Measurements from ENCODE around the gene ASMT.
A peak's percentile ranks its signal among the peaks of the same experiment; 100 is the strongest.
"Not testable (repeated sequence)": the region's sequence is repeated elsewhere in the genome, so short reads cannot be mapped to it uniquely, and the experiment has no call there.

The ASMT gene

DNA sequence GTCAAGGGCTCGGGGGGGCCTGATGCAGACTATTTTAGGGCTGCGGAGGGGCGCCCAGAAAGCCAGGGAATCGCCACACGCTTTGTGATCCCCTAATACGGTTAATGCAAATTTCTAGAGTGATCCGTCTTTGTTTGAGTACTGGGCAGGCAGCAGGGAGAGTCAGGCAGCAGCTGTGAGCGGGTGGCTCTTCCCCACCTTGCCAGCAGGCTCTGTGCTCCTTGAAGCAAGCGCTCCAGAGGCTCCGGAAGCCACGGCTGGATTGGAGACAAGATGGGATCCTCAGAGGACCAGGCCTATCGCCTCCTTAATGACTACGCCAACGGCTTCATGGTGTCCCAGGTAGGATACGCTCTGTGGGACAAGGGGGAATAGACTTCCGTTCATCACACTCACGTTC, at the start of gene ASMT:
Gene ASMT (plus strand): TSS at position 133 of the 400 bp plus-strand sequence. CDS start 141 bp downstream, at position 274.
- DNase-seq: no peak

GRCh38 chrX:1574181-1574580, 40.7 kb upstream of the ASMT start:
- DNase-seq: not testable (repeated sequence)

DNA sequence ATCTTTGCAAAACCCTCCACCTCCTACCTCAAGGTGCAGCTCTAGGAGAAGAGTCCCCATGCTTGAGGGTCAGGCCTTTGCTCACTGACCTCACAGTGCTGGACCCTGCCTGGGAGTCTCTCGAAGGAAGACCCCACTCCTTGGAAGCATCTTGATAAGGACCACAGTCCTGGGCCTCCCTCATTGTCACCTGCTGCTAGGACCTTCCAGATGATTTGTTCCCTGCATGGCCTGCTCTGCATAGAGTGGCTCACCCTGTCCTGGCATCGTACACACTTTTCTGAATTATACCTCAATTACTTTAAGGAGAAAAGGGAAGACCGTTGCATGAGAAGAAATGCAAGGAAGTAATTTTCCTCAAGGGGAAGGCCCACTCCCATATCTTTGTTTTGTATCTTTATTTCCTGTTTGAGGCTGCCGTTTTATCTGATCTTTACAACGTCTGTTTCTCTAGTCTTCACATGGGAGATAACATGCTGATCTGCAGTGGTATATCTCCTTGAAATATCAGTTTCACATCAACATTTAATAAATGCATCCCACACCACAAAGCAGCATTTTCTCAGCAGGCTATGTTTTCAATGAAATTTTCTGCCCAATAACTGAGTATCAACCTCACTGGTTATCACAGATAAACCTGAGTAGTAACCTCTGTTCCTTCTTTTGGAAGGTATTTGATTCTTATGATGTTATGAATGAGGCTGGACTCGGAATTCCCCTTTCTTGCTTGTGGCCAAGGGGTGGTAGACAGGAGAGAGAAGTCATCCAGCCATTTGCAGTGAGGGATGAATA, 38.5 kb upstream of the ASMT start:
- DNase-seq: no peak

- DNase-seq: no peak
Observed at GRCh38 chrX:1577845-1578244, 37.0 kb upstream of the ASMT start.

DNA sequence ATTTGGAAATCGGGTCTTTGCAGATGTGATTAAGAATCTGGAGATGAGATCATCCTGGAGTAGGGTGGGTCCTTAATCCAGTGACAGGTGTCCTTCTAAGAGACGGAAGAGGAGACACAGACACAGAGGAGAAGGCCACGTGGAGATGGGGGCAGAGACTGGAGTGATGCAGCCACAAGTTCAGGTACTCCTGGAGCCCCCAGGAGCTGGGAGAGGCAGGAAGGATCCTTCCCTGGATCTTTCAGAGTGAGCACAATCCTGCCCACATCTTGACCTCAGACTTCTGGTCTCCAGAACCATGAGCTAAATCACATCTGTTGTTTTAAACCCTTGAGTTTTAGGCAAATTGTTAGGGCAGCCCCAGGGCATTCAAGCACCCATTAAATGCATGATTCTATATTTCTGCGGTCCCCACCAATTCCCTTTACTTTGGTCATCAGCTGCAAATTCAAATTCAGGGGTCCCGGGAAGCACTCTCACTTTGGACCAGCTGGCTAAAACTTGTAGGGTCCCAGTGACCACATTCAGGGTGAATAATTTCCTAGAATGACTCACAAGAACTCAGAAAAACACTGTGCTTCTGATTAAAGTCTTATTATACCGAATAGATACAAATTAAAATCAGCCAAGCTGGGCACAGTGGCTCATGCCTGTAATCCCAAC, 36.2 kb upstream of the ASMT start:
- DNase-seq: no peak

- peak; percentile 79 for DNase-seq
Observed at GRCh38 chrX:1581132-1581531, 33.7 kb upstream of the ASMT start.

DNA sequence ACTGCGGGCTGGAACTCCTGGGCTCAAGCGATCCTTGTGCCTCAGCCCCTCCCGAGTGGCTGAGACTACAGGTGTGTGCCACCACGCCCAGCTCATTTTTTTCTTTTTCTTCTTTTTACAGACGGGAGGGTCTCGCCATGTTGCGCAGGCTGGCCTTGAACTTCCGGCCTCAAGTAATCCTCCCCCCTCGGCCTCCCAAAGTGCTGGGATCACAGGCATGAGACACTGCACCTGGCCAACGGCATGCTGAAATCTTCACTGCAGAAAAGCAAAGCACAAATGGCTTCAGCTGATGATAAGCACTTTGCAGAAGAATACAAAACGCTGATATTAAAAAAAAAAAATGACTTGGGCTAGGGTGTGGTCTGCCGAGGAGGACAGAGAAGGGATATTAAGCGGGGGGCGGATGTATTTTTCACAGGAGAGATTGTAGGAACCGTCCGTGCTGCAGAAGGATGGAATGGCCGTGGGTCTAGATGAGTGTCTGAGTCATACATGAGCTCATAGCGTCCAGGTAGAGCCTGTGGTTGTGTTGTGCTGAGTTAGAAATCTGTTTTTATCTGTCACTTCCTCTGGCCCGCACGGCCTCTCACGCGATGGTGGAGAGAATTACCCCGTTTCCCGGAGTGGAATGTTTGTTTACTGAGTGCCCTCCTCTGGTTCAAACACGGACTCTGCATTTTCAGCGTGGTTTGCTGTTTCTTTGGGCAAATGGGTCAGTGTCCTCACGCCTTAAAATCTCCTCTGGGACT, 32.0 kb upstream of the ASMT start:
- no peak for DNase-seq

- DNase-seq: no peak
Observed at GRCh38 chrX:1584237-1585011, 30.4 kb upstream of the ASMT start.

DNA sequence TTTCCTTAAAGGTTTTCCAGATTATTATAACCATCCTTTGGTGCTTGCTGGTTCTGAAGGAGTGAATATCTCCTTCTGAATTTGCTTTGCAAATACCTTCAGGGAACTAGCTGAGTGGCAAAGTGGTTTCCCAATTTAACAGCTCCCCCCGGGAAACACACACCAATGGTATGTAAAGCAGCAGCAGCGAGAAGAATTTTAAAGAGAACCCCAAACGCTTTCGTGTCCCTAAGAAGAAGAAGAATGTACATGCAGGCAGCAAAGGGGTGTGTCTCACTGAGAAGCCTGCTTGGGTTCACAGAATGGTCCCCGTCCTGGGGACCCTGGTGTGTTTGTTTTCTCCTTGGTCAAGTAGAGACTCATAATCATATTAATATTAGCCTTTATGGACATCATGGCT, 27.7 kb upstream of the ASMT start:
- DNase-seq: no peak

DNA sequence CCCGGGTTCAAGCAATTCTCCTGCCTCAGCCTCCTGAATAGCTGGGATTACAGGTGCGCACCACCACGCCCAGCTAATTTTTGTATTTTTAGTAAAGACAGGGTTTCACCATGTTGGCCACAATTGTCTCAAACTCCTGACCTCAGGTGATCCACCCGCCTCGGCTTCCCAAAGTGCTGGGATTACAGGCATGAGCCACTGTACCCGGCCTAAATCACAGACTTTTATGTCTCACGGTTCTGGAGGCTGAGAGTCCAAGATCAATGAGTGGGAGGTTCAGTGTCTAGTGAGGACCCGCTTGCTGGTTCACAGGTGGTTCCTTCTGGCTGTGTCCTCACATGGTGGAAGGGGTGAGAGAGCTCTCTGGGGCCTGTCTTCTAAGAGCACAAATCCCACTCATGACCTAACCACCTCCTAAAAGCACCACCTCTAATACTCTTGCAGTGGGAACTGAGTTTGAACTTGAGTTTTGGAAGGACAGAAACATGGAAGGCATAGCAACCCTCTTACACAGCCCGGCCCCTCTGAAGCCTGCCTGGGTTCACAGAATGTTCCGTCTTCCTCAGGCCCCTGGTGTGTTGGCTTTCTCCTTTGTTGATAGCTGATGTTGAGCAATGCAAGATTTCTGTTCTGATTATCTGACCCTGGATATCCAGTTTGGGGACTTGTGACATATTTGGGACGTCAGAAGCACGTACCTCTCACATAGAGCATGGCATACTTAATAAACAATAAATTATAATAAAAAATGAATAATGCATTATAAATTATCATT, 25.3 kb upstream of the ASMT start:
- DNase-seq: no peak

DNA sequence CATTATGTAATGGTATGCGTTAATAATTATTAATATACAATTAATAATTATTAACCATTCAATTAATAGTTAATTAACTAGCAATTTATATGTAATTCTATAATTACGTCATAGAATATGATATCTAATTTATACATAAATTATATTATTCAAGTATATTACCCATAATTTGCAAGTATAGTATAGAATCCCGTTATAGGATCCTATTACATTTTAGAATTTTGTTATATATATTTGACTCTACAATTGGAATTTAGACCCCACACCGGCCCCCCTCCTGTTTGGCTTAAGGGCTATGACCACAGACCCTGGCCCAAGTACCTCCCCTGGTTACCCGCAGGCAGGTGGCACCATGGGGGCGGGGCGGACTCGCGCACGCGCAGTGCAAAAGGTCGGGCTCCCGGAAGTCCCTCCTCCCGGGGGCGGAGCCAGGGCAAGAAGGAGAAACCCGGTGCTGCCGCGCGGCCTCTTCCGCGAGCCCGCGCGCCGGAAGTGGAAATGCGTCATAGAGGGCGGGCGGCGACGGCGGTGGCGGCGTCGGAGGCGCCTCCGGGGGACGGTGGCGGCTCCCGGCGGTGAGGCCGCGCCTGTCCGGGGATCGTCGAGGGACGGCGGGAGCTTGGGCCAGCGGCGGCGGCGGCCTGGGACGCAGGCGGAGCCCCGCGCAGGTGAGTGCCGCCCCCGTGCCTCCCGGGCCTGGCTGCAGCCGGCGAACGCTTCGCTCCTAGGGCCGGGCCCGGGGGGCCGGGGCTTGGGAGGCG, 23.6 kb upstream of the ASMT start, which contains the start of gene AKAP17A:
Gene AKAP17A (plus strand): TSS at position 503 of the 761 bp plus-strand sequence. CDS start 1,859 bp downstream, outside the sequence.
- DNase-seq: peak; percentile 86

DNA sequence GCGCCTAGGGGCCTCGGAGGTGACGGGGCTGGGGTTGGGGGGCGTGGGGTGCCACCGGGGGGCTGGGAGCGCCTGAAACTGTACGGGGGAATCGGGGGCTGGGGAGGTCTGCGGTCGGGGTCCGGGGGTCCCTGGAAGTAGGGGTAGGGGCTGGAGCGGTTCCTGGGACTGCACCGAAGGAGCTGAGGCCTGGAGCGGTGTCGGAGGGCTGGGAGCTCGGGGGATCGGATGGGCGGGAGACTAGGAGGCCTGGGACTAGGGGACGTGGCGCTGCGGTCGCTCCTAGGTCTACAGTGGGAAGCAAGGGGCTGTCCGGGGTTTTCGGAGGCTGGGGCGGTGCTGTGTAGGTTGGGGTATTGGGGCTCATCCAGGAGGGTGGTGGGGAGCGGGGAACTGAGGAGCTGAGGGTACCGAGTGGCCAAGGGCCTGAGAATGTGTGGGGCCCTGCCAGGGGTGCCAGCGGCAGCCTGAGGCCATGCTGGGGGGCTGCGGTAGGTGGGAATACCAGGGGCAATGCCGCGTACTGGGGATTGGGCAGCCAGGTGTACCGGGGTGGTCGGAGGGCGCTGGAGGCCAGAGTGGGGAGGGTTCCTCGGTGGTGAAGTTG, 22.9 kb upstream of the ASMT start:
- no peak for DNase-seq

- no peak for DNase-seq
Observed at GRCh38 chrX:1592470-1593142, 22.3 kb upstream of the ASMT start.

GRCh38 chrX:1593286-1594271, 21.3 kb upstream of the ASMT start:
- DNase-seq: no peak

- no peak for DNase-seq
Observed at GRCh38 chrX:1595711-1596060, 19.2 kb upstream of the ASMT start.

DNA sequence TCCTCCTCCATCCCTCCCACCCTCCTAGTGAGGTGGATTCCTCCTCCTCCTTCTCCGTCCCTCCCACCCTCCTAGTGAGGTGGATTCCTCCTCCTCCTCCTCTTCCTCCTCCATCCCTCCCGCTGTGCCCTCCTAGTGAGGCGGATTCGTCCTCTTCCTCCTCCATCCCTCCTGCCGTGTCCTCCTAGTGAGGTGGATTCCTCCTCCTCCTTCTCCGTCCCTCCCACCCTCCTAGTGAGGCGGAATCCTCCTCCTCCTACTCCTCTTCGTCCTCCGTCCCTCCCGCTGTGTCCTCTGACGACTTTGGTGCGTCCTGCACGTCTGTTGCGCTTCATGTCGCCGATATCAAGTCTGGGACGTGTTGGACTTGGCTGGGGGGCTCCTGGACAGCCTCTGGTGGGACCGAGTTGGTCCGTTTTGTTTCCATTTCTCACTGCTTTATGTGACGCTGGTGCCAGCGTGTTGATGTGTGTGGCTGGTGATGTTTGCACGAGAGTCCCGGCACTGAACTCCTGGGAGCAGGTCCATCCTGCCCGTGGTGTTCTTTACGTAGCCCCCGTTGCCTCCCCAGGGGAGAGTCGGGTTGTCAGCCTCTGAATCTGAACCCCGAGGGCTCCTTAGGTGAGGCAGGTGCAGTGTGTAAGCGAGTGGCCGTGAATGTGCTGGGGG, 18.0 kb upstream of the ASMT start:
- no peak for DNase-seq

DNA sequence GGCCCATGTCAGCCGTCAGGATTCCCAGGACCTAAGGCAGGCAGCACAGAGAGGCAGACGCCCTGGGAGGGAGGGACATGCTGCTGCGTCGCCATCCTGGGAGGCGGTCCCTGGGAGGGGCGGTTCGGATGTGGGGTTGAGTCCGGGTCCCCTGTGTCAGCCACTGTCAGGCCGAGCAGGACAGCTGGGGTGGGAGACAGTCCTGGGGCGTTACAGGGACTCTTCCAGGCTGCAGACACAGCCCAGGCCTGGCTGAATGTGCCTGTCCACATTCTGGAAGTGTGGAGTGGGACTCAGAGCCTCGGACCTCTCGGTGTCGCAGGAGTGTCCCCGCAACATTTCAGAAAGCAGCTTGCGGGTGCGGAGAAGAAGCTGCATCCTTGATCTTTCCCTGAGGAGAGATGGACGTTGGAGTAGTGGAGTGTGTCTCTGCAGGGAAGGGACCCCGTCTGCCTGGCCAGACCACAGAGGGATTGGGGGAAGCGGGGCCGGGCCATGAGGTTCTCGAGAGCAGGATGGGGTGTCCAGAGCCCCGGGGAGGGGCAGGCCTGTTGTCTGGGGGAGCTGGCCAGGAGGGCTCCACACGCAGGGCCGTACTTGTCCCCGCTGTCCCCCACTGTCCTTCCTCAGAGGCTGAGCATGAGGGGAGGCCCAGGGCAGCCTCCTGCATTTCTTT, 17.4 kb upstream of the ASMT start:
- DNase-seq: no peak

Measured in KG1 (cell line).